ENCODE results near the gene GPHN. TPM values are rescaled to one million over a fixed set of nuclear protein-coding genes. Genes with fewer than 3 reads are reported as not detected.

GPHN gene
- polyA plus RNA-seq, 1 donor (not counting 4 experiments of a cell fraction or from before 2014, with no cell fraction given), result 17.6 TPM

DNA sequence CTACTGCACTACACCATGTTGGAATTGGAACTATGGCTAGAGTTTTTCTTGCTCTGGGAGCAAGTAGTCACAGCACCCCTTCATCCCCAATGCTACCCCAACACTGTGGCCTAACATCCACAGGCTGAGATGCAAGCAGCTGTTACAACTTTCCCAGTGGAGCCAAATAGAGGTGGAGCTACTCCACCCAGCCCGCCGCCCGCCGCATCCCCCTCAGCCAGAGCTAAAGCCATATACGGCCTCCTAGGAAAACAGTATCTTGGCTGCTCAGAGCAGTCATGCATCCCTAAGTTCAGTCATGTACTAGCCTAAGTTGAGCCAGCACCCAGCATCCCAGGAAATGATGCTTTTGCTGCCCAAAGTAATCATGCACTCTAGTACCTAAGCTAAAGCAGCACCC lies 664.1 kb downstream of the GPHN start:
- Histone ChIP-seq H3K4me1 (ENCODE audit: control insufficient read depth, extremely low read depth, insufficient read depth, low read length) (peaks cover 7% of the 10 kb centered on the region), H3K79me2 (ENCODE audit: control insufficient read depth, insufficient read depth, low read length) (no peaks in the 10 kb centered on the region), H2AFZ (ENCODE audit: control insufficient read depth, low read length) (no peak overlapping the region), H4K20me1 (ENCODE audit: control insufficient read depth, extremely low read depth, insufficient read depth, low read length) (no peaks in the 10 kb centered on the region), H3K27me3 (ENCODE audit: control insufficient read depth, extremely low read depth, insufficient read depth, low read length) (no peaks in the 10 kb centered on the region), H3K9me3 (ENCODE audit: control insufficient read depth, low read depth, low read length) (no peaks in the 10 kb centered on the region), H3K4me2 (ENCODE audit: control insufficient read depth, extremely low read depth, insufficient read depth, low read depth, low read length) (no peak overlapping the region), H3K36me3 (ENCODE audit: control insufficient read depth in 2 of 2, extremely low read depth in 1 of 2, insufficient read depth in 2 of 2, low read length in 2 of 2) (peaks cover 1 to 4% of the 10 kb centered on the region in 2 experiments), H3K27ac (ENCODE audit: control insufficient read depth, insufficient read depth, low read length) (no peak overlapping the region), H3K9ac (ENCODE audit: control insufficient read depth, extremely low read depth, insufficient read depth, low read length) (no peak overlapping the region), H3K9me1 (ENCODE audit: control insufficient read depth, extremely low read depth, insufficient read depth, low read length) (no peaks in the 10 kb centered on the region), H3K4me3 (ENCODE audit: control insufficient read depth in 2 of 3, extremely low read depth in 1 of 3, insufficient read depth in 2 of 3, low read depth in 1 of 3, low read length in 3 of 3) (no peak overlapping the region)
- no peak for DNase-seq (ENCODE audit: low read depth, low spot score)
- TF ChIP-seq, protein P1, sequence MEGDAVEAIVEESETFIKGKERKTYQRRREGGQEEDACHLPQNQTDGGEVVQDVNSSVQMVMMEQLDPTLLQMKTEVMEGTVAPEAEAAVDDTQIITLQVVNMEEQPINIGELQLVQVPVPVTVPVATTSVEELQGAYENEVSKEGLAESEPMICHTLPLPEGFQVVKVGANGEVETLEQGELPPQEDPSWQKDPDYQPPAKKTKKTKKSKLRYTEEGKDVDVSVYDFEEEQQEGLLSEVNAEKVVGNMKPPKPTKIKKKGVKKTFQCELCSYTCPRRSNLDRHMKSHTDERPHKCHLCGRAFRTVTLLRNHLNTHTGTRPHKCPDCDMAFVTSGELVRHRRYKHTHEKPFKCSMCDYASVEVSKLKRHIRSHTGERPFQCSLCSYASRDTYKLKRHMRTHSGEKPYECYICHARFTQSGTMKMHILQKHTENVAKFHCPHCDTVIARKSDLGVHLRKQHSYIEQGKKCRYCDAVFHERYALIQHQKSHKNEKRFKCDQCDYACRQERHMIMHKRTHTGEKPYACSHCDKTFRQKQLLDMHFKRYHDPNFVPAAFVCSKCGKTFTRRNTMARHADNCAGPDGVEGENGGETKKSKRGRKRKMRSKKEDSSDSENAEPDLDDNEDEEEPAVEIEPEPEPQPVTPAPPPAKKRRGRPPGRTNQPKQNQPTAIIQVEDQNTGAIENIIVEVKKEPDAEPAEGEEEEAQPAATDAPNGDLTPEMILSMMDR (optimal IDR thresholded peaks at IDR 0.05 in 1 of 3, IDR thresholded peaks at IDR 0.05 in 1 of 3, conservative IDR thresholded peaks at IDR 0.05 in 1 of 3; ENCODE audit: extremely low read depth in 1 of 3, insufficient read depth in 2 of 3, low read length in 3 of 3), result no peak
- TF ChIP-seq EZH2 (IDR thresholded peaks at IDR 0.05; ENCODE audit: low read length), result no peak
- no peak for FAIRE-seq
- dilution Hi-C loops (cut with MboI; ENCODE audit: extremely low pct_ligation_motif_present, low sequenced_read_pairs), result no loop called here

DNA sequence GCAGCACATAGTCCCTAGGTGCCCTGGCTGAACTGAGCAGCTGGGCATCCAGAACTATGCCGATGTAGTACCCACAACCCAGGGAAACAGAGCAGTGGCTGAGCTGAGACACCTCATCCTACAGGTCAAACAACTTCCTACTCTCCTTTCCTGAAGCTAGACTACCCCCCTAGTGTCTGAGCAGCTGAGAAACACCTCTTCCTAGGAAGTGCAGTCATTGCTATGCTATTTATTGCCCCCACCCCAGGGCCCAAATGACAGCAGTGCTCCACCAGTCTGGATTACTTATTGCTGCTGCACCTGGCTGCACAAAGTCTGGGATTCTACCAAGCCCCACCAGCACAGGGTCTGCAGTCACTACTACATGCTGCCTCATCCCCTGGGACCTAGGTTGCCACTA lies 664.6 kb downstream of the GPHN start:
- Histone ChIP-seq H3K27ac (ENCODE audit: control insufficient read depth, insufficient read depth, low read length) (no peak overlapping the region), H3K4me1 (ENCODE audit: control insufficient read depth, extremely low read depth, insufficient read depth, low read length) (peaks cover 5% of the 10 kb centered on the region), H3K79me2 (ENCODE audit: control insufficient read depth, insufficient read depth, low read length) (no peaks in the 10 kb centered on the region), H3K36me3 (ENCODE audit: control insufficient read depth in 2 of 2, extremely low read depth in 1 of 2, insufficient read depth in 2 of 2, low read length in 2 of 2) (peaks cover 1 to 4% of the 10 kb centered on the region in 2 experiments), H3K4me3 (ENCODE audit: control insufficient read depth in 2 of 3, extremely low read depth in 1 of 3, insufficient read depth in 2 of 3, low read depth in 1 of 3, low read length in 3 of 3) (no peak overlapping the region), H3K9me1 (ENCODE audit: control insufficient read depth, extremely low read depth, insufficient read depth, low read length) (no peaks in the 10 kb centered on the region), H3K27me3 (ENCODE audit: control insufficient read depth, extremely low read depth, insufficient read depth, low read length) (no peaks in the 10 kb centered on the region), H3K9ac (ENCODE audit: control insufficient read depth, extremely low read depth, insufficient read depth, low read length) (no peak overlapping the region), H3K4me2 (ENCODE audit: control insufficient read depth, extremely low read depth, insufficient read depth, low read depth, low read length) (no peak overlapping the region), H4K20me1 (ENCODE audit: control insufficient read depth, extremely low read depth, insufficient read depth, low read length) (no peaks in the 10 kb centered on the region), H2AFZ (ENCODE audit: control insufficient read depth, low read length) (no peak overlapping the region), H3K9me3 (ENCODE audit: control insufficient read depth, low read depth, low read length) (no peaks in the 10 kb centered on the region)
- TF ChIP-seq EZH2 (IDR thresholded peaks at IDR 0.05; ENCODE audit: low read length), result no peak
- TF ChIP-seq, protein P1 (optimal IDR thresholded peaks at IDR 0.05 in 1 of 3, IDR thresholded peaks at IDR 0.05 in 1 of 3, conservative IDR thresholded peaks at IDR 0.05 in 1 of 3; ENCODE audit: extremely low read depth in 1 of 3, insufficient read depth in 2 of 3, low read length in 3 of 3), result no peak
- dilution Hi-C loops (cut with MboI; ENCODE audit: extremely low pct_ligation_motif_present, low sequenced_read_pairs), result no loop called here
- FAIRE-seq (no peak), DNase-seq (ENCODE audit: low read depth, low spot score) (no peak)
